IMR-90 (cell line): ENCODE data around the gene TTLL9. TPM values are rescaled to one million over a fixed set of nuclear protein-coding genes. Genes with fewer than 3 reads are reported as not detected.

Experiments
- ATAC-seq: fragments of 200-7000 bp; cut with Tn5 transposase; 2 replicates; pipeline ENCODE4 v1.9.1; 2020; ENCODE audit warnings: low read depth, mild to moderate bottlenecking, moderate library complexity
- BruUV-seq: library from RNA; stranded (reverse); fragments of 400-500 nt; replicated peaks from 2 replicates; lab custom pipeline; 2021; lab: Mats Ljungman, UMichigan
- CTCF ChIA-PET: fragments of 300-600 bp; formaldehyde crosslinking; extraction: SDS; loops from one replicate; lab custom pipeline; 2021; ENCODE audit warnings: antibody characterized with exemption; lab: Yijun Ruan, JAX
- POLR2A ChIA-PET: fragments of 300-600 bp; sonication (Branson Sonifier 250); formaldehyde crosslinking; loops from one replicate; lab custom pipeline; 2022; ENCODE audit warnings: antibody characterized with exemption; ENCODE audit not compliant: unreplicated experiment; lab: Charles Lee
- DNase-seq: peaks from one replicate; pipeline ENCODE4 v3.0.0; 2013
- H2AFZ ChIP-seq: replicated peaks from 2 replicates; pipeline ENCODE3; 2013; ENCODE audit warnings: low read length, mild to moderate bottlenecking; ENCODE audit not compliant: poor library complexity
- H2AK5ac ChIP-seq: 2 replicates; pipeline ENCODE4 v1.6.1; 2013; ENCODE audit warnings: low read depth, low read length, inconsistent platforms
- H2AK9ac ChIP-seq: replicated peaks from 2 replicates; pipeline ENCODE3; 2013; ENCODE audit warnings: mild to moderate bottlenecking, low read depth, low read length, moderate library complexity; ENCODE audit not compliant: poor library complexity
- H2BK120ac ChIP-seq: 2 replicates; pipeline ENCODE4 v1.6.1; 2013; ENCODE audit warnings: low read depth, low read length, inconsistent platforms
- H2BK15ac ChIP-seq: 3 replicates; pipeline ENCODE4 v1.6.1; 2013; ENCODE audit warnings: low read depth, low read length, inconsistent platforms
- H2BK20ac ChIP-seq: 2 replicates; pipeline ENCODE4 v1.6.1; 2013; ENCODE audit warnings: low read depth, mild to moderate bottlenecking, inconsistent platforms, low read length, moderate library complexity
- H2BK5ac ChIP-seq: 2 replicates; pipeline ENCODE4 v1.6.1; 2013; ENCODE audit warnings: mild to moderate bottlenecking, low read depth, low read length, inconsistent platforms; ENCODE audit not compliant: poor library complexity, severe bottlenecking
- H3K14ac ChIP-seq: replicated peaks from 2 replicates; pipeline ENCODE4 v1.6.1; 2013; ENCODE audit warnings: low read depth, low read length, inconsistent platforms
- H3K18ac ChIP-seq: 2 replicates; pipeline ENCODE4 v1.6.1; 2013; ENCODE audit warnings: low read depth, low read length, control low read depth
- H3K23ac ChIP-seq: 2 replicates; pipeline ENCODE4 v1.6.1; 2013; ENCODE audit warnings: low read depth, low read length, inconsistent platforms
- H3K27ac ChIP-seq: 2 replicates; pipeline ENCODE4 v1.5.1; 2013; ENCODE audit warnings: mild to moderate bottlenecking, control low read depth, low read length; ENCODE audit not compliant: insufficient read depth
- H3K27me3 ChIP-seq: 2 replicates; pipeline ENCODE4 v1.6.1; 2013; ENCODE audit warnings: low read length; ENCODE audit not compliant: control insufficient read depth, insufficient read depth
- H3K36me3 ChIP-seq: 2 replicates; pipeline ENCODE4 v1.6.1; 2013; ENCODE audit warnings: low read length, mixed read lengths; ENCODE audit not compliant: control insufficient read depth, insufficient read depth
- H3K4ac ChIP-seq: 2 replicates; pipeline ENCODE4 v1.6.1; 2013; ENCODE audit warnings: low read depth, low read length, inconsistent platforms
- H3K4me1 ChIP-seq: 2 replicates; pipeline ENCODE4 v1.6.1; 2013; ENCODE audit warnings: low read length, mixed read lengths; ENCODE audit not compliant: control insufficient read depth, insufficient read depth
- H3K4me2 ChIP-seq: 2 replicates; pipeline ENCODE4 v1.6.1; 2013; ENCODE audit warnings: low read depth, mild to moderate bottlenecking, control low read depth, low read length, moderate library complexity
- H3K4me3 ChIP-seq: 2 replicates; pipeline ENCODE4 v1.5.1; 2013; ENCODE audit warnings: low read depth, mild to moderate bottlenecking, control low read depth, low read length, moderate library complexity; ENCODE audit not compliant: insufficient read depth
- H3K56ac ChIP-seq: 2 replicates; pipeline ENCODE4 v1.6.1; 2013; ENCODE audit warnings: low read length, inconsistent platforms; ENCODE audit not compliant: insufficient read depth; ENCODE audit errors: extremely low read depth
- H3K79me1 ChIP-seq, 2 experiments: 2 replicates each; pipeline ENCODE4 v1.6.1; 2013; ENCODE audit warnings: low read length in 2 of 2, inconsistent platforms in 1 of 2, low read depth in 1 of 2
- H3K9ac ChIP-seq: 2 replicates; pipeline ENCODE4 v1.6.1; 2013; ENCODE audit warnings: low read depth, low read length, control low read depth
- H3K9me1 ChIP-seq: 2 replicates; pipeline ENCODE4 v1.6.1; 2013; ENCODE audit warnings: low read length, inconsistent platforms; ENCODE audit not compliant: insufficient read depth
- H3K9me3 ChIP-seq: 2 replicates; pipeline ENCODE4 v1.6.1; 2013; ENCODE audit warnings: low read length; ENCODE audit not compliant: control insufficient read depth, insufficient read depth
- H4K20me1 ChIP-seq: 2 replicates; pipeline ENCODE4 v1.6.1; 2013; ENCODE audit warnings: low read length, inconsistent platforms; ENCODE audit not compliant: insufficient read depth
- H4K5ac ChIP-seq: 2 replicates; pipeline ENCODE4 v1.6.1; 2013; ENCODE audit warnings: mild to moderate bottlenecking, low read depth, low read length, control low read depth
- H4K8ac ChIP-seq, 2 experiments: 2 replicates each; pipeline ENCODE4 v1.6.1; 2013; ENCODE audit warnings: low read depth in 2 of 2, low read length in 2 of 2, control low read depth in 1 of 2, inconsistent platforms in 1 of 2
- H4K91ac ChIP-seq: 2 replicates; pipeline ENCODE4 v1.6.1; 2013; ENCODE audit warnings: low read depth, low read length, inconsistent platforms; ENCODE audit not compliant: insufficient read depth
- BHLHE40 ChIP-seq: fragments of 150-350 bp; IDR thresholded peaks from 2 replicates; pipeline ENCODE4 v1.6.1; 2016; ENCODE audit warnings: mild to moderate bottlenecking, low read depth, low read length
- CEBPB ChIP-seq: IDR thresholded peaks from 2 replicates; pipeline ENCODE4 v1.6.1; 2012; ENCODE audit warnings: low read depth, low read length, improper control_type of control experiment
- CHD1 ChIP-seq: IDR thresholded peaks from 2 replicates; pipeline ENCODE4 v1.6.1; 2012; ENCODE audit warnings: low read depth, low read length, improper control_type of control experiment
- CTCF ChIP-seq: conservative IDR thresholded peaks from 2 replicates; pipeline ENCODE4 v1.5.1; 2012; ENCODE audit warnings: mild to moderate bottlenecking, low read depth, low read length, improper control_type of control experiment
- ELK1 ChIP-seq: fragments of 150-350 bp; IDR thresholded peaks from 2 replicates; pipeline ENCODE4 v1.6.1; 2016; ENCODE audit warnings: low read depth, mild to moderate bottlenecking, low read length, moderate library complexity, borderline replicate concordance
- FOS ChIP-seq: fragments of 150-350 bp; IDR thresholded peaks from 2 replicates; pipeline ENCODE4 v1.6.1; 2016; ENCODE audit warnings: low read depth, low read length
- MAFK ChIP-seq: IDR thresholded peaks from 2 replicates; pipeline ENCODE4 v1.6.1; 2012; ENCODE audit warnings: low read depth, low read length, improper control_type of control experiment
- MAZ ChIP-seq: IDR thresholded peaks from 2 replicates; pipeline ENCODE4 v1.6.1; 2012; ENCODE audit warnings: low read depth, mild to moderate bottlenecking, low read length, improper control_type of control experiment, moderate library complexity, borderline replicate concordance
- MXI1 ChIP-seq: IDR thresholded peaks from 2 replicates; pipeline ENCODE4 v1.6.1; 2012; ENCODE audit warnings: low read depth, mild to moderate bottlenecking, low read length, moderate library complexity, borderline replicate concordance
- NFE2L2 ChIP-seq: fragments of 150-350 bp; IDR thresholded peaks from 2 replicates; pipeline ENCODE4 v1.6.1; 2016; ENCODE audit warnings: low read depth, mild to moderate bottlenecking, low read length
- POLR2A ChIP-seq: IDR thresholded peaks from 2 replicates; pipeline ENCODE4 v1.6.1; 2012; ENCODE audit warnings: mild to moderate bottlenecking, low read depth, low read length
- RAD21 ChIP-seq: IDR thresholded peaks from 2 replicates; pipeline ENCODE4 v1.6.1; 2012; ENCODE audit warnings: low read length, improper control_type of control experiment
- RCOR1 ChIP-seq: IDR thresholded peaks from 2 replicates; pipeline ENCODE4 v1.6.1; 2012; ENCODE audit warnings: mild to moderate bottlenecking, low read length, improper control_type of control experiment; ENCODE audit not compliant: insufficient replicate concordance
- RFX5 ChIP-seq: IDR thresholded peaks from 2 replicates; pipeline ENCODE4 v1.8.0; 2012; ENCODE audit warnings: low read depth, mild to moderate bottlenecking, low read length, moderate library complexity
- SMC3 ChIP-seq: fragments of 150-350 bp; IDR thresholded peaks from 2 replicates; pipeline ENCODE4 v1.6.1; 2016; ENCODE audit warnings: low read depth, mild to moderate bottlenecking, antibody characterized with exemption, low read length, moderate library complexity
- USF2 ChIP-seq: fragments of 150-350 bp; IDR thresholded peaks from 2 replicates; pipeline ENCODE4 v1.6.1; 2017; ENCODE audit warnings: mild to moderate bottlenecking, antibody characterized with exemption, low read length, low read depth
- WGBS, 2 experiments: methylation state at CpG; one replicate each; pipeline versions ENCODE4 v1.1.5 to v1.1.7; 2013; ENCODE audit warnings: missing lambda C conversion rate in 2 of 2; ENCODE audit not compliant: insufficient read length in 1 of 2; ENCODE audit errors: extremely low coverage in 2 of 2; 5-methylcytosine and 5-hydroxymethylcytosine counted together
- dilution Hi-C: fragments of 300-500 bp; cut with HindIII; formaldehyde crosslinking; loops from one replicate; pipeline ENCODE4 v1.14.3; 2018; ENCODE audit warnings: low sequenced_read_pairs; ENCODE audit not compliant: unreplicated experiment
- in situ Hi-C: fragments of 300-500 bp; cut with MboI; formaldehyde crosslinking; loops from 3 replicates; pipeline ENCODE4 v1.14.3; 2019; ENCODE audit warnings: low sequenced_read_pairs, inconsistent platforms, mixed read lengths
- intact Hi-C: fragments of 100-400 bp; cut with micrococcal nuclease; formaldehyde crosslinking; loops from 2 replicates; pipeline ENCODE4 v1.10.0; 2022
- polyA plus RNA-seq, 3 experiments: library from polyadenylated mRNA; depleted of rRNA; stranded (reverse); fragments of >200 nt; gene quantifications; 2 replicates each; pipeline ENCODE4 v1.2.3, GENCODE V29; 2012; ENCODE audit warnings: low replicate concordance in 1 of 3
- total RNA-seq: library from RNA; depleted of rRNA; stranded (reverse); fragments of >200 nt; gene quantifications from 2 replicates; pipeline ENCODE4 v1.2.3, GENCODE V29; 2012

TTLL9 gene
- total and polyA plus RNA-seq, 2 of the 4 experiments (the other 2 are of a cell fraction), result not detected

GRCh38 chr20:31881945-31882344 is 11.5 kb downstream of the TTLL9 start:
- H4K20me1 ChIP-seq, result no peaks in the 10 kb centered on the region
- H2AK9ac ChIP-seq, result no peak overlapping the region
- H2AFZ ChIP-seq, result no peak overlapping the region
- no peaks in the 10 kb centered on the region for H3K36me3 ChIP-seq
- intact Hi-C loops, result no loop called here
- H4K91ac ChIP-seq, result no peak overlapping the region
- H3K56ac ChIP-seq, result no peak overlapping the region
- no peaks in the 10 kb centered on the region for H3K9me3 ChIP-seq
- TF ChIP-seq CTCF (no peak), SMC3 (no peak), CHD1 (no peak), FOS (no peak), MXI1 (no peak), MAZ (no peak), POLR2A (no peak), BHLHE40 (no peak), USF2 (no peak), RAD21 (no peak), ELK1 (no peak), NFE2L2 (no peak), RFX5 (no peak), MAFK (no peak), CEBPB (no peak), RCOR1 (no peak)
- peaks cover 5% of the 10 kb centered on the region for H3K27me3 ChIP-seq
- no peak overlapping the region for H2BK15ac ChIP-seq
- CTCF ChIA-PET, result no interaction called here
- no peak overlapping the region for H2AK5ac ChIP-seq
- in situ Hi-C loops, result no loop called here
- no peak for DNase-seq
- H3K18ac ChIP-seq, result no peak overlapping the region
- no peak overlapping the region for H3K14ac ChIP-seq
- no peaks in the 10 kb centered on the region for H3K4me1 ChIP-seq
- H2BK120ac ChIP-seq, result no peak overlapping the region
- H3K79me1 ChIP-seq, result no peaks in the 10 kb centered on the region
- WGBS, 2 experiments, result no CpG with 5 or more reads among the region's 5 CpGs
- H3K4ac ChIP-seq, result no peak overlapping the region
- no peak overlapping the region for H4K8ac ChIP-seq
- H3K4me2 ChIP-seq, result no peak overlapping the region
- H3K4me3 ChIP-seq, result no peak overlapping the region
- no peak for ATAC-seq
- H3K9ac ChIP-seq, result no peak overlapping the region
- POLR2A ChIA-PET, result no interaction called here
- H3K23ac ChIP-seq, result no peak overlapping the region
- H3K9me1 ChIP-seq, result no peaks in the 10 kb centered on the region
- no peak overlapping the region for H3K27ac ChIP-seq
- no peak overlapping the region for H2BK20ac ChIP-seq
- dilution Hi-C loops, result no loop called here
- no peak overlapping the region for H2BK5ac ChIP-seq
- H4K5ac ChIP-seq, result no peak overlapping the region
- BruUV-seq, result no TSS peak
